Endothelial cell of umbilical vein (primary cell): Measurements from ENCODE around the gene CCNYL1.

Source experiments
- CTCF ChIP-seq, 2 donors: IDR thresholded peaks; 1 replicate in 1 of 2; 2 replicates in 1 of 2; pipeline ENCODE4 v1.5.1; 2011; ENCODE audit warnings: low read length in 2 of 2, mild to moderate bottlenecking in 2 of 2, moderate library complexity in 2 of 2, control low read depth in 1 of 2, inconsistent platforms in 1 of 2, low read depth in 1 of 2; ENCODE audit not compliant: insufficient read depth in 1 of 2; ENCODE audit errors: extremely low read depth in 1 of 2
- EZH2 ChIP-seq: IDR thresholded peaks from 2 replicates; pipeline ENCODE4 v1.6.1; 2012; ENCODE audit warnings: borderline replicate concordance, low read depth, mild to moderate bottlenecking, moderate library complexity, low read length, inconsistent platforms; ENCODE audit not compliant: severe bottlenecking
- GATA2 ChIP-seq: IDR thresholded peaks from 2 replicates; pipeline ENCODE4 v1.7.0; 2011; ENCODE audit warnings: low read depth, mild to moderate bottlenecking, moderate library complexity, mixed read lengths, low read length; ENCODE audit not compliant: insufficient read length, insufficient read depth
- POLR2A ChIP-seq: IDR thresholded peaks from 2 replicates; pipeline ENCODE4 v1.6.1; 2012; ENCODE audit warnings: low read depth, mild to moderate bottlenecking, control low read depth, low read length
- POLR2AphosphoS5 ChIP-seq: IDR thresholded peaks from 2 replicates; pipeline ENCODE4 v1.6.1; 2012; ENCODE audit warnings: low read depth, mild to moderate bottlenecking, control low read depth, low read length, moderate library complexity; ENCODE audit not compliant: insufficient read depth

- TF ChIP-seq EZH2 (no peak), CTCF (IDR thresholded peaks at IDR 0.05; ENCODE audit: extremely low read depth in 1 of 2, insufficient read depth in 1 of 2, low read depth in 1 of 2, low read length in 2 of 2) (no peak), POLR2AphosphoS5 (no peak), POLR2A (no peak), GATA2 (no peak)
Measured at GRCh38 chr2:207764096-207764630, 52.7 kb downstream of the CCNYL1 start.
